Left colon (tissue), 2 donors: ENCODE results near the gene RANBP17. TPM values are rescaled to one million over a fixed set of nuclear protein-coding genes. Genes with fewer than 3 reads are reported as not detected.
"Not testable (repeated sequence)": the region's sequence is repeated elsewhere in the genome, so short reads cannot be mapped to it uniquely, and the experiment has no call there.

ENCODE experiments used
- ATAC-seq: fragments of 200-7000 bp; cut with Tn5 transposase; one replicate; pipeline ENCODE4 v1.9.1; 2020; ENCODE audit warnings: mild to moderate bottlenecking, moderate library complexity
- DNase-seq, 2 donors: peaks; one replicate each; pipeline ENCODE4 v3.0.0-alpha.2; 2020
- intact Hi-C, 2 donors: fragments of 100-400 bp; cut with DNase I in 1 of 2; cut with micrococcal nuclease in 1 of 2; formaldehyde crosslinking; loops; one replicate each; pipeline versions ENCODE4 v1.11.2 to v1.14.0; 2022; cut with DNase I, micrococcal nuclease
- total RNA-seq, 2 donors: library from RNA; stranded (reverse); fragmentation: NEBNext Ultra II Directional; extraction: Animal tissue kit (Norgen Biotek cat#: 25700); gene quantifications; one replicate each; pipeline ENCODE4 v1.2.1, GENCODE V29; 2021
- donor health status: DM: no; HTN: no; CAD: no.
- donor health status: DM: yes; HTN: yes; CAD: no.

RANBP17 gene
- total RNA-seq, 2 donors from 2014 or later: 4.9 to 17.4 TPM

DNA sequence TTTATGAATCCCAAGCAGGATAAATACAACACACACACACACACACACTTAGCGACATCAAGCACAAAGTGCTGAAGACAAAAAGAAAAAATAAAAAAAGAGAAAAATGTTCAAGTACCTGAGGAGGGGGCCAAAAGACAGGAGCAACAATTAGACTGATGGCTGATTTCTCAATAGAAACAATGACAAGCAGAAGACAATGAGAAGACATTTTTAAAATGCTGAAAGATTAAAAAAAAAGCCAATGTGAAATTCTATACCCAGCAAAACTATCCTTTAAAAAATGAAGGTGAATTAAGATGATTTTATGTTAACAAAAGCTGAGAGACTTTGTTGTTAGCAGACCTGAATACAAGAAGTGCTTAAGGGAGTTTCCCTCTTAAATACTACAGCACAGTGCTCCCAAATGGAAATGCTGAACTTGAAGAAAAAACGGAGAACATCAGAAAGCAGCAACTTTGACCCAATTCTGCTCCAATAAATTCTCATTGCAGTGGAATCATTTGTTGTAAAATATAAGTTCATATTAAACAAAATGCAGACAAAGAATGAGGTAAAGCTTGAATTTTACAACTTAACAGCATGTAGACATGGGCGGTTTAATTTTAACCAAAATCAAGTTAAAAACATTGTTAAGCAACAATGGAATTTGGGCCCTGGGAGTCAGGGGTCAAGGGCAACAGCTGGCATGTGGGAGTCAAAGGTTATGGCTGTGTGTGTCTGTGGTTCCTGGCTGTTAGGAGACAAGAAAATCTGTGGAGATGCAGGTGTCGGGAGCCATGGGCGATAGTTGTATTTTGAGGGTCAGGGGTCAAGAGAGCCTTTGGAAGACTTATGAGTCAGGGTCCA lies 776 bp upstream of the RANBP17 start:
- DNase-seq: no peak
- intact Hi-C loops: no loop called here
- no peak for ATAC-seq

DNA sequence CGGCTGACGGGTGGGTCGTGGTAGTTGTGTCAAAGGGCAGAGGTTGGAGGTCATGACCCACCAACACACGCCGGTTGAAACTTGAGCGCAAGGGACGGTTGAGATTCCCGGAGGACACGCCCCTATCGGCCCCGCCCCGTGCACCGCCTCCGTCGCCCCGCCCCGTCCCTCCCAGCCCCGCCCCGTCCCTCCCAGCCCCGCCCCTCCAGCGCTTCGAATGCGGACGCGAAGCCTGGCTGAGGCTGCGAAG lies 226 bp upstream of the RANBP17 start:
- ATAC-seq (no peak), DNase-seq (peak; percentile 63 to 65)
- intact Hi-C loops: no loop called here

DNA sequence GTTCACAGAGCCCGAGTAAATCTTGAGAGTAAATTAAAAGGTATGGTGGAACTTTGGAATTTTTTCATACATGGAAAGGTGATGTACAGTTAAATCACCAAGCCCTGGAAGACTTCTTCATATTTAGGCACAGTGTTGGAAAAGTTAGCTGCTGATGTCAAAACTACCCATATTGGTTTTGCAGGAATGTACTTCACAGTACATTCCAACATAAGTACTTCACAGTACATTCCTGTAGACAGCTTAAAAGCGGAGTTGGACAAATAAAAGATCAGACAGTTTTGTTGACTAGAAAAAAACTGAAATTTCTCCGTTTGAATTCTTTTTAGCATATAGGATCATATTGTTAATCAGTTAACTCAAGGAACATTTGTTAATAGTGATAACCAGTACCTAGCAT lies 1.8 kb downstream of the RANBP17 start:
- no peak for ATAC-seq
- DNase-seq: no peak
- intact Hi-C loops: no loop called here

GRCh38 chr5:170865622-170866021 lies 3.8 kb downstream of the RANBP17 start:
- no peak for DNase-seq
- intact Hi-C loops: no loop called here
- no peak for ATAC-seq

DNA sequence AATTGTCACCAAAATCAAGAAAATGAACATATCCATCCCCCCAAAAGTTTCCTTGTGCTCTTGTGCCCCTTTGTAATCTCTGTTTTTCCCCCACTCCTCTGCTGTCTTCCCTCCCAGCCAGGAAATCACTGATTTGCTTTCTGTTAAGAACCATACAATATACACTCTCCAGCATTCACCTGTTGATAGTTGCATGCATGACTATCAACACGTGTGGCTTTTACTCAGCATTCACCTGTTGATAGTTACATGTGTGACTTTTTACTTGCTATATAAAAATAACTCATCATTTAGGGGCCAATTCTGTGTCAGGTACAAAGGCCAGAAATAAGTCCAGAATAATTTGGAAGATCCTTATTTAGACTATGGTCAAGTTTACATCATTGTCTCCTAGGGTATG lies 6.0 kb downstream of the RANBP17 start:
- ATAC-seq: no peak
- DNase-seq: no peak
- intact Hi-C loops: no loop called here

DNA sequence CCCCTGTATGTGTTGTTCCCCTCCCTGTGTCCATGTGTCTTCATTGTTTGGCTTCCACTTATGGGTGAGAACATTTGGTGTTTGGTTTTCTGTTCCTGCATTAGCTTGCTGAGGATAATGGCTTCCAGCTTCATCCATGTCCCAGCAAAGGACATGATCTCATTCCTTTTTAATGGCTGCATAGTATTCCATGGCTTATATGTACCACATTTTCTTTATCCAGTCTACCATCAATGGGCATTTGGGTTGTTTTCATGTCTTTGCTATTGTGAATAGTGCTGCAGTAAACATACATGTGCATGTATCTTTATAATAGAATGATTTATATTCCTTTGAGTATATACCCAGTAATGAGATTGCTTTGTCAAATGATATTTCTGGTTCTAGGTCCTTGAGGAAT lies 8.6 kb downstream of the RANBP17 start:
- ATAC-seq: not testable (repeated sequence)

DNA sequence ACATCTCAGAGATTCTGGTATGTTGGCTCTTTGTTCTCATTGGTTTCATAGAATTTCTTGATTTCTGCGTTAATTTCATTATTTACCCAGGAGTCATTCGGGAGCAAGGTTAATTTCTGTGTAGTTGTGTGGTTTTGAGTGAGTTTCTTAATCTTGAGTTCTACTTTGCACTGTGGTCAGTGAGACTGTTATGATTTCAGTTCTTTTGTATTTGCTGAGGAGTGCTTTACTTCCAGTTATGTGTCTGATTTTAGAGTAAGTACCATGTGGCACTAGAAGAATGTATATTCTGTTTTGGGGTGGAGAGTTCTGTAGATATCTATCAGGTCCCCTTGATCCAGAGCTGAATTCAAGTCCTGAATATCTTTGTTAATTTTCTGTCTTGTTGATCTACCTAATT lies 12.2 kb downstream of the RANBP17 start:
- no peak for ATAC-seq
- no peak for DNase-seq
- intact Hi-C loops: no loop called here

More for the DNA sequence above, 8.6 kb downstream of the RANBP17 start:
- intact Hi-C loops, DNase-seq: not testable (repeated sequence)

DNA sequence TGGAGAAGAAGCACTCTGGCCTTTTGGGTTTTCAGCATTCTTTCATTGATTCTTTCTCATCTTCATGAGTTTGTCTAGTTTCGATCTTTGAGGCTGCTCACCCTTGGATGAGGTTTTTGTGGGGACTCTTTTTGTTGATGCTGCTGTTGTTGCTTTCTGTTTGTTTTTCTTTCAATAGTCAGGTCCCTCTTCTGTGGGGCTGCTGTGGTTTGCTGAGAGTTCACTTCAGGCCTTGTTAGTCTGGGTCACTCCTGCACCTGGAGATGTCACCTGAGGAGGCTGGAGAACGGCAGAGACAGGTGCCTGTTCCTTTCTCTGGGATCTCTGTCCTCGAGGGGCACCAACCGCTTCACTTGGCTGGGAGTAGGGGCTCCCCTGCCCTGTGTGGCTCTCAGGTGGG lies 14.0 kb downstream of the RANBP17 start:
- DNase-seq (no peak), ATAC-seq (no peak)
- intact Hi-C loops: no loop called here

- intact Hi-C loops: no loop called here
- DNase-seq (no peak), ATAC-seq (no peak)
These were observed 18.3 kb downstream of the RANBP17 start for GRCh38 chr5:170880084-170880483.

- ATAC-seq: no peak
- intact Hi-C loops: no loop called here
These were observed 20.5 kb downstream of the RANBP17 start for GRCh38 chr5:170882345-170882744.

GRCh38 chr5:170885256-170885655 lies 23.4 kb downstream of the RANBP17 start:
- no peak for DNase-seq
- no peak for ATAC-seq
- intact Hi-C loops: no loop called here

More at GRCh38 chr5:170882345-170882744, 20.5 kb downstream of the RANBP17 start:
- DNase-seq: no peak

- DNase-seq: no peak
- intact Hi-C loops: no loop called here
- ATAC-seq: peak; percentile 65
These were observed 24.0 kb downstream of the RANBP17 start for GRCh38 chr5:170885809-170886208.

GRCh38 chr5:170886210-170886894 lies 24.5 kb downstream of the RANBP17 start:
- intact Hi-C loops: no loop called here
- no peak for DNase-seq

DNA sequence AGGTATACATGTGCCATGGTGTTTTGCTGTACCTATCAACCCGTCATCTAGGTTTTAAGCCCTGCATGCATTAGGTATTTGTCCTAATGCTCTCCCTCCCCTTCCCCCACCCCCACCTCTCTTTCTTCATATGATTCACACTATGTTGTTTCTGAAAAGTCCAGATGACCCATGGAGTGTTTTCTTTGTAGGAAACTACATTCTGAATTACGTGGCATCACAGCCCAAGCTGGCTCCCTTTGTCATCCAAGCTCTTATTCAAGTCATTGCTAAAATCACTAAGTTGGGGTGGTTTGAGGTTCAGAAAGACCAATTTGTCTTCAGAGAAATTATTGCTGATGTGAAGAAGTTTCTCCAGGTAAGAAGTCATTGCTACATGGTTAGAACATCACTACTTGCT lies 30.4 kb downstream of the RANBP17 start:
- no peak for ATAC-seq

More at GRCh38 chr5:170886210-170886894, 24.5 kb downstream of the RANBP17 start:
- peak; percentile 98 for ATAC-seq

DNA sequence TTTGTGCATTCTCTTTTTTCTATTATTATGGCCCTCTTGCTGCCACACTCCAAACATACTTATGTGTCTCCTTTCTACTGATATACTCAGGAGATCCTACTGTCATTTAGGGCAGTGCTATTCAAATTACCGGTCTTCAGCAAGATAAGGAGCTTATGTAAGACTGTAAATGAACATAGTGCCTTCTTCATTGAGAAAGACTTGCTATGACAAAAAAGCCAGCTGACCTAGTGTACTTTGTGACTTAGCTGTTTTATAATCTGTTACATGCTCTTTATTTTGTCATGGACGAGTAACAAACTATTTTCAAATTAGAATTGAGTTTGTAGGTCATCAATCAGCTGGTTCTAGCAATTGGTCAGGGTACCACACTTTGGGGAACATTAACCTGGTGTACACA lies 32.8 kb downstream of the RANBP17 start:
- no peak for DNase-seq

More for the DNA sequence above, 30.4 kb downstream of the RANBP17 start:
- no peak for DNase-seq
- intact Hi-C loops: no loop called here

DNA sequence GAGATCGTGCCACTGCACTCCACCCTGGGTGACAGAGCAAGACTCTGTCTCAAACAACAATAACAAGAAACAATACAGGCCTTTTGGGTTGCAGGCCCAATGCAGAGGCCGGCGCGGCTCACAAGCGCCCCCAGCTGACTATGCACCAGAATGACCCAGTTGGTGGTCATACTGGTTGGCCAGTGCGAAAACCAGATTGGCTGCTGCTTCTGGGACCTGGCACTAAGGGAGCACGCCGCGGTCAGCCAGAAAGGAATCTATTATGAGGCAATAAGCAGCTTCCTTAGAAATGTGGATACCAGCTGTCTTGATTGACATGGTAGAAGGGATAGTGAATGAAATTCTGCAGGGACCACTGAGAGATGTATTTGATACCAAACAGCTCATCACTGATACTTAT lies 35.0 kb downstream of the RANBP17 start:
- intact Hi-C loops: no loop called here
- no peak for ATAC-seq
- no peak for DNase-seq

More for the DNA sequence above, 32.8 kb downstream of the RANBP17 start:
- no peak for ATAC-seq
- intact Hi-C loops: no loop called here

- intact Hi-C loops: no loop called here
- DNase-seq (no peak), ATAC-seq (no peak)
These were observed 41.3 kb downstream of the RANBP17 start for GRCh38 chr5:170903075-170903474.

DNA sequence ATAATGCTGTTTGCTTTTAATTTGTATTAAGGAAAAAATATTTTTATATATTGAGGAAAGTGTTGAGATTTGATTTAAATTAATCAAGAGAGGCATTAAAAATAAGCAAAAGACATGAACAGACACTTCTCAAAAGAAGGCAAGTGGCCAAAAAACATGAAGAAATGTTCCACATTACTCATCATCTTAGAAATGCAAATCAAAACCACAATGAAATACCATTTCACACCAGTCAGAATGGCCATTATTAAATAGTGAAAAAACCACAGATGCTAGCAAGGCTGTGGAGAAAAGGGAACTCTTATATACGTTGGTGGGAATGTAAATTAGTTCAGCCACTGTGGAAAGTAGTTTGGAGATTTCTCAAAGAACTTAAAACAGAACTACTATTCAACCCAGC lies 45.9 kb downstream of the RANBP17 start:
- no peak for DNase-seq
- intact Hi-C loops: no loop called here
- ATAC-seq: no peak

GRCh38 chr5:170913573-170913972 lies 51.8 kb downstream of the RANBP17 start:
- ATAC-seq: no peak

GRCh38 chr5:170917113-170917512 lies 55.3 kb downstream of the RANBP17 start:
- ATAC-seq: no peak
- intact Hi-C loops: no loop called here
- no peak for DNase-seq

More at GRCh38 chr5:170913573-170913972, 51.8 kb downstream of the RANBP17 start:
- no peak for DNase-seq
- intact Hi-C loops: no loop called here
